WTC11 (cell line): Measurements from ENCODE around the gene KCNIP2. TPM values are rescaled to one million over a fixed set of nuclear protein-coding genes. Genes with fewer than 3 reads are reported as not detected.

Experiments
- ATAC-seq: fragments of 200-7000 bp; cut with Tn5 transposase; 2 replicates; pipeline ENCODE4 v1.10.0; 2021; ENCODE audit warnings: mild to moderate bottlenecking, moderate library complexity
- CTCF ChIA-PET: fragments of 300-600 bp; sonication (Branson Sonifier 250); formaldehyde crosslinking; loops from one replicate; lab custom pipeline; 2021; ENCODE audit warnings: antibody characterized with exemption; lab: Charles Lee
- POLR2A ChIA-PET: fragments of 350-600 bp; sonication (Branson Sonifier 250); formaldehyde crosslinking; loops from one replicate; lab custom pipeline; 2021; ENCODE audit warnings: antibody characterized with exemption; lab: Charles Lee
- DNase-seq: peaks from one replicate; pipeline ENCODE4 v3.0.0; 2021; ENCODE audit warnings: low spot score
- H3K27ac Mint-ChIP-seq: 2 replicates; pipeline ENCODE4 v1.8.0; 2021; ENCODE audit warnings: mixed read lengths
- H3K27me3 Mint-ChIP-seq: 2 replicates; pipeline ENCODE4 v1.8.0; 2021; ENCODE audit warnings: low read depth, mild to moderate bottlenecking, moderate library complexity, mixed read lengths
- H3K36me3 Mint-ChIP-seq: 2 replicates; pipeline ENCODE4 v1.8.0; 2021; ENCODE audit warnings: mixed read lengths
- H3K4me1 Mint-ChIP-seq: 2 replicates; pipeline ENCODE4 v1.8.0; 2022; ENCODE audit warnings: mixed read lengths
- H3K4me3 Mint-ChIP-seq: 2 replicates; pipeline ENCODE4 v1.8.0; 2021; ENCODE audit warnings: mild to moderate bottlenecking, moderate library complexity, mixed read lengths
- H3K9me3 Mint-ChIP-seq: 2 replicates; pipeline ENCODE4 v1.8.0; 2021; ENCODE audit warnings: mixed read lengths
- ESRRA ChIP-seq: sonication (generic); formaldehyde crosslinking; IDR thresholded peaks from 2 replicates; pipeline ENCODE4 v1.8.1; 2022; ENCODE audit warnings: mild to moderate bottlenecking, missing genetic modification reagents, borderline replicate concordance
- GRHL2 ChIP-seq: fragments of 250-450 bp; sonication (Bioruptor Pico); IDR thresholded peaks from 2 replicates; pipeline ENCODE4 v1.8.0; 2022; ENCODE audit warnings: mild to moderate bottlenecking, moderate library complexity; ENCODE audit not compliant: insufficient replicate concordance, severe bottlenecking
- GTF2I ChIP-seq: fragments of 250-450 bp; sonication (Bioruptor Pico); conservative IDR thresholded peaks from 2 replicates; pipeline ENCODE4 v1.4.0; 2021; ENCODE audit warnings: mild to moderate bottlenecking
- JAZF1 ChIP-seq: fragments of 250-450 bp; sonication (Bioruptor Pico); IDR thresholded peaks from 2 replicates; pipeline ENCODE4 v1.9.0; 2021; ENCODE audit warnings: moderate library complexity, mild to moderate bottlenecking, inconsistent platforms
- NFE2L1 ChIP-seq: sonication (generic); formaldehyde crosslinking; IDR thresholded peaks from 2 replicates; pipeline ENCODE4 v1.8.1; 2023; ENCODE audit warnings: missing genetic modification reagents
- OVOL2 ChIP-seq: fragments of 250-450 bp; sonication (Bioruptor Pico); IDR thresholded peaks from 2 replicates; pipeline ENCODE4 v1.9.0; 2021; ENCODE audit warnings: mild to moderate bottlenecking, borderline replicate concordance
- TEAD4 ChIP-seq: sonication (generic); formaldehyde crosslinking; IDR thresholded peaks from 2 replicates; pipeline ENCODE4 v1.8.0; 2022; ENCODE audit warnings: mild to moderate bottlenecking, missing genetic modification reagents
- ZBTB21 ChIP-seq: sonication (generic); formaldehyde crosslinking; IDR thresholded peaks from 2 replicates; pipeline ENCODE4 v1.8.1; 2023; ENCODE audit warnings: mild to moderate bottlenecking, missing genetic modification reagents, borderline replicate concordance
- ZNF416 ChIP-seq: fragments of 250-450 bp; sonication (Bioruptor Pico); IDR thresholded peaks from 2 replicates; pipeline ENCODE4 v1.9.0; 2021; ENCODE audit warnings: mild to moderate bottlenecking, inconsistent platforms
- total RNA-seq: library from RNA; stranded (reverse); gene quantifications from 3 replicates; pipeline ENCODE4 v1.2.3, GENCODE V29; 2021
- TF ChIP-seq, protein P1 (sequence below): fragments of 250-450 bp; sonication (Bioruptor Pico); IDR thresholded peaks from 2 replicates; pipeline ENCODE4 v1.9.0; 2021; ENCODE audit warnings: mild to moderate bottlenecking, borderline replicate concordance
- TF ChIP-seq, protein P2 (sequence below): sonication (generic); formaldehyde crosslinking; IDR thresholded peaks from 2 replicates; pipeline ENCODE4 v1.8.1; 2022; ENCODE audit warnings: mild to moderate bottlenecking, moderate library complexity, missing genetic modification reagents
- TF ChIP-seq, protein P3 (sequence below): sonication (generic); formaldehyde crosslinking; IDR thresholded peaks from 2 replicates; pipeline ENCODE4 v1.8.0; 2023; ENCODE audit warnings: missing genetic modification reagents
- TF ChIP-seq, protein P4 (sequence below): fragments of 250-450 bp; sonication (Bioruptor Pico); IDR thresholded peaks from 2 replicates; pipeline ENCODE4 v1.9.0; 2021; ENCODE audit warnings: moderate library complexity, mild to moderate bottlenecking, inconsistent platforms, borderline replicate concordance
- TF ChIP-seq, protein P5 (sequence below): sonication (generic); formaldehyde crosslinking; IDR thresholded peaks from 2 replicates; pipeline ENCODE4 v1.8.1; 2022; ENCODE audit warnings: low read depth, mild to moderate bottlenecking, moderate library complexity, missing genetic modification reagents, borderline replicate concordance
- TF ChIP-seq, protein P6 (sequence below): fragments of 250-450 bp; sonication (Bioruptor Pico); IDR thresholded peaks from 2 replicates; pipeline ENCODE4 v1.8.0; 2021; ENCODE audit warnings: mild to moderate bottlenecking
- TF ChIP-seq, protein P7 (sequence below): sonication (generic); formaldehyde crosslinking; IDR thresholded peaks from 2 replicates; pipeline ENCODE4 v1.8.1; 2022; ENCODE audit warnings: mild to moderate bottlenecking, missing genetic modification reagents, moderate library complexity, borderline replicate concordance
- TF ChIP-seq, protein P8 (sequence below): fragments of 250-450 bp; sonication (Bioruptor Pico); IDR thresholded peaks from 2 replicates; pipeline ENCODE4 v2.1.2; 2022; ENCODE audit warnings: mild to moderate bottlenecking, moderate library complexity

Gene KCNIP2
- total RNA-seq, 1 experiment from 2014 or later = 5.2 TPM

DNA sequence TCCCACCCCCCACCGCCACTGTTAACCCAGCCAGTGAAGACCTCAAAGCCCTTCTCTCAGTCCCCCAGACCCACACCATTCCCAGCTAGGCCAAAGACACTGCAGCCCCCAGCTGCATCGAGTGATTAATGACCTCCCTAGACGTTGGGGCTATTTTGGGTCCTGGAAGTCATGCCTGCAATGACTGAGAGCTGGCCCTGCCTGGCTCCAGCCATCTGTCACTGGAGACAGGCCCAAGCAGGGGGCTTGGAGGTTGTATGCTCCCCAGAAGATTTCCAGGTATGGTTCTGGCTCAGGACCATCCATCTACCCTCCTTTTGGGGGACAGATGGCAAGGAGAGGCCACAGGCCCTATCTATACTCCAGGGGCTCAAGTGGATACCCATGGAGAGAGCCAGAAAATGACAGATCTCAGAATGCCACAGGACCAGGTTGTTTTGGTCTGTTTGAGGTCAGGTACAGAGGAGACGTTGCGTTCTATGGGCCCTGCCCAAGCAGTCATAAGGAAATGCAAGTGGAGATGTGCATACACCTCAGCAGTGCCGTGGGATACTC lies 5.1 kb downstream of the KCNIP2 start (continued):
- TF ChIP-seq, protein P1, sequence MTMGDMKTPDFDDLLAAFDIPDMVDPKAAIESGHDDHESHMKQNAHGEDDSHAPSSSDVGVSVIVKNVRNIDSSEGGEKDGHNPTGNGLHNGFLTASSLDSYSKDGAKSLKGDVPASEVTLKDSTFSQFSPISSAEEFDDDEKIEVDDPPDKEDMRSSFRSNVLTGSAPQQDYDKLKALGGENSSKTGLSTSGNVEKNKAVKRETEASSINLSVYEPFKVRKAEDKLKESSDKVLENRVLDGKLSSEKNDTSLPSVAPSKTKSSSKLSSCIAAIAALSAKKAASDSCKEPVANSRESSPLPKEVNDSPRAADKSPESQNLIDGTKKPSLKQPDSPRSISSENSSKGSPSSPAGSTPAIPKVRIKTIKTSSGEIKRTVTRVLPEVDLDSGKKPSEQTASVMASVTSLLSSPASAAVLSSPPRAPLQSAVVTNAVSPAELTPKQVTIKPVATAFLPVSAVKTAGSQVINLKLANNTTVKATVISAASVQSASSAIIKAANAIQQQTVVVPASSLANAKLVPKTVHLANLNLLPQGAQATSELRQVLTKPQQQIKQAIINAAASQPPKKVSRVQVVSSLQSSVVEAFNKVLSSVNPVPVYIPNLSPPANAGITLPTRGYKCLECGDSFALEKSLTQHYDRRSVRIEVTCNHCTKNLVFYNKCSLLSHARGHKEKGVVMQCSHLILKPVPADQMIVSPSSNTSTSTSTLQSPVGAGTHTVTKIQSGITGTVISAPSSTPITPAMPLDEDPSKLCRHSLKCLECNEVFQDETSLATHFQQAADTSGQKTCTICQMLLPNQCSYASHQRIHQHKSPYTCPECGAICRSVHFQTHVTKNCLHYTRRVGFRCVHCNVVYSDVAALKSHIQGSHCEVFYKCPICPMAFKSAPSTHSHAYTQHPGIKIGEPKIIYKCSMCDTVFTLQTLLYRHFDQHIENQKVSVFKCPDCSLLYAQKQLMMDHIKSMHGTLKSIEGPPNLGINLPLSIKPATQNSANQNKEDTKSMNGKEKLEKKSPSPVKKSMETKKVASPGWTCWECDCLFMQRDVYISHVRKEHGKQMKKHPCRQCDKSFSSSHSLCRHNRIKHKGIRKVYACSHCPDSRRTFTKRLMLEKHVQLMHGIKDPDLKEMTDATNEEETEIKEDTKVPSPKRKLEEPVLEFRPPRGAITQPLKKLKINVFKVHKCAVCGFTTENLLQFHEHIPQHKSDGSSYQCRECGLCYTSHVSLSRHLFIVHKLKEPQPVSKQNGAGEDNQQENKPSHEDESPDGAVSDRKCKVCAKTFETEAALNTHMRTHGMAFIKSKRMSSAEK (CRISPR knock-in tag) = no peak
- TF ChIP-seq ESRRA (no peak), GRHL2 (no peak)
- TF ChIP-seq, protein P2, sequence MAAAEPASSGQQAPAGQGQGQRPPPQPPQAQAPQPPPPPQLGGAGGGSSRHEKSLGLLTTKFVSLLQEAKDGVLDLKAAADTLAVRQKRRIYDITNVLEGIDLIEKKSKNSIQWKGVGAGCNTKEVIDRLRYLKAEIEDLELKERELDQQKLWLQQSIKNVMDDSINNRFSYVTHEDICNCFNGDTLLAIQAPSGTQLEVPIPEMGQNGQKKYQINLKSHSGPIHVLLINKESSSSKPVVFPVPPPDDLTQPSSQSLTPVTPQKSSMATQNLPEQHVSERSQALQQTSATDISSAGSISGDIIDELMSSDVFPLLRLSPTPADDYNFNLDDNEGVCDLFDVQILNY (CRISPR knock-in tag) = no peak
- TF ChIP-seq, all 79 proteins: peak for 0

DNA sequence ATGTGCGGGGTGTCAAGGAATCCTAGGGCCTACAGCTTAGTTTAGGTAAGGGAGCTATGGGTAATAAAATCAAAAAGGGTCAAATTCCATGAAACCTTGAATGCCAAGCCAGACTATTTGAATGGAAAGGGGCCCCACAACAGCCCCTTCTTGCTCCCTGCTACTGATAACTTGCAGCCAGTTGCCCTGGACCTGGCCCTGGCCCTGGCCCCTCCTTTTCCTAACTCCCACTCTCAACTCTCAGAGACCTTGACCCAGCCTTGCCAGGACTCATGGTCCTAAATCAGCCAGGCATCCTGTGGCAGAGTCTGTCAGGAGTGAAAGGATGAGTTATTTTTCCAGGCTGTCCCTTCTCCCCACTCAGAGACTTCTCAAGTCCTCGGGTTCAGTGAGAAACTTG lies 5.9 kb downstream of the KCNIP2 start:
- Mint-ChIP-seq H3K27me3 (peaks cover 17% of the 10 kb centered on the region), H3K36me3 (no peaks in the 10 kb centered on the region), H3K4me3 (no peak overlapping the region), H3K27ac (no peak overlapping the region), H3K4me1 (peaks cover 37% of the 10 kb centered on the region), H3K9me3 (no peaks in the 10 kb centered on the region)
- DNase-seq = no peak
- POLR2A ChIA-PET = no interaction called here
- no peak for ATAC-seq
- CTCF ChIA-PET = interaction anchor here (1.0 to 5.5 kb wide), 4 partner anchors 171 to 237 kb away, joined by 3 to 304 read pairs (median 85); partner anchors contain the start of gene HPS6
- TF ChIP-seq GRHL2 (no peak), TEAD4 (CRISPR knock-in tag) (no peak), JAZF1 (CRISPR knock-in tag) (no peak), GTF2I (CRISPR knock-in tag) (no peak)
- TF ChIP-seq, protein P3, sequence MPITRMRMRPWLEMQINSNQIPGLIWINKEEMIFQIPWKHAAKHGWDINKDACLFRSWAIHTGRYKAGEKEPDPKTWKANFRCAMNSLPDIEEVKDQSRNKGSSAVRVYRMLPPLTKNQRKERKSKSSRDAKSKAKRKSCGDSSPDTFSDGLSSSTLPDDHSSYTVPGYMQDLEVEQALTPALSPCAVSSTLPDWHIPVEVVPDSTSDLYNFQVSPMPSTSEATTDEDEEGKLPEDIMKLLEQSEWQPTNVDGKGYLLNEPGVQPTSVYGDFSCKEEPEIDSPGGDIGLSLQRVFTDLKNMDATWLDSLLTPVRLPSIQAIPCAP = no peak
- TF ChIP-seq, protein P2 (CRISPR knock-in tag) = no peak

DNA sequence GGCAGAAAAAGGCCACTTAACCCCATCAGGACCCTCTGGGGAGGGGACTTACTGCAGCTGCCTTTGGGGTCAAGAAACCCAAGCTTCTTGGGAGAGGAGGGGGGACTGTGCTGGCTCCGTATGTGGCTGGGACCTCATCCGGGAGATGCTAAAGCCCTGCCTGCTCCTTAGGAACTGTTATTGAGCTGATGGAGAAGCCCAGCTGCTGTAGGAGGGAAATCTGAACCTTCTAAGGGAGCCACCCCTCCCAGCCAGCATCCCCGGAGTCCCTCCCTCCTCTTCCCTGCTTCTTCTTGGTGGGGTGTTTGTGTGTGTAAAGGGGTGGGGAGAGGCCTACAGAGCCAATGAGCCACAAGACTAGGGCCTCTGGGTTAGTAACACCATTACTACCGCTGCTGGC lies 8.2 kb downstream of the KCNIP2 start:
- peaks cover 28% of the 10 kb centered on the region for H3K4me1 Mint-ChIP-seq
- POLR2A ChIA-PET = interaction anchor here (0.6 to 1.5 kb wide), 2 partner anchors 17 to 188 kb away, joined by 4 to 5 read pairs; partner anchors contain the start of gene OGA
- H3K27me3 Mint-ChIP-seq = no peaks in the 10 kb centered on the region; the same call in none of the 2 replicates
- no peaks in the 10 kb centered on the region for H3K36me3 Mint-ChIP-seq
- H3K4me3 Mint-ChIP-seq = no peak overlapping the region
- peak overlapping the region; percentile 63 for H3K27ac Mint-ChIP-seq
- ATAC-seq (no peak), DNase-seq (no peak)
- CTCF ChIA-PET = interaction anchor here (0.6 to 3.0 kb wide), 19 partner anchors 8 to 272 kb away, joined by 3 to 36 read pairs (median 4); partner anchors contain the start of genes DPCD, KCNIP2, OGA and POLL
- no peaks in the 10 kb centered on the region for H3K9me3 Mint-ChIP-seq
- TF ChIP-seq, protein P4, sequence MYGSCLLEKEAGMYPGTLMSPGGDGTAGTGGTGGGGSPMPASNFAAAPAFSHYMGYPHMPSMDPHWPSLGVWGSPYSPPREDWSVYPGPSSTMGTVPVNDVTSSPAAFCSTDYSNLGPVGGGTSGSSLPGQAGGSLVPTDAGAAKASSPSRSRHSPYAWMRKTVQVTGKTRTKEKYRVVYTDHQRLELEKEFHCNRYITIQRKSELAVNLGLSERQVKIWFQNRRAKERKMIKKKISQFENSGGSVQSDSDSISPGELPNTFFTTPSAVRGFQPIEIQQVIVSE = no peak
- no peak for TF ChIP-seq OVOL2 (CRISPR knock-in tag)
- TF ChIP-seq, protein P5, sequence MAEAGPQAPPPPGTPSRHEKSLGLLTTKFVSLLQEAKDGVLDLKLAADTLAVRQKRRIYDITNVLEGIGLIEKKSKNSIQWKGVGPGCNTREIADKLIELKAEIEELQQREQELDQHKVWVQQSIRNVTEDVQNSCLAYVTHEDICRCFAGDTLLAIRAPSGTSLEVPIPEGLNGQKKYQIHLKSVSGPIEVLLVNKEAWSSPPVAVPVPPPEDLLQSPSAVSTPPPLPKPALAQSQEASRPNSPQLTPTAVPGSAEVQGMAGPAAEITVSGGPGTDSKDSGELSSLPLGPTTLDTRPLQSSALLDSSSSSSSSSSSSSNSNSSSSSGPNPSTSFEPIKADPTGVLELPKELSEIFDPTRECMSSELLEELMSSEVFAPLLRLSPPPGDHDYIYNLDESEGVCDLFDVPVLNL (CRISPR knock-in tag) = no peak
- no peak for TF ChIP-seq GRHL2
- no peak for TF ChIP-seq ZBTB21 (CRISPR knock-in tag)
- TF ChIP-seq, protein P6, sequence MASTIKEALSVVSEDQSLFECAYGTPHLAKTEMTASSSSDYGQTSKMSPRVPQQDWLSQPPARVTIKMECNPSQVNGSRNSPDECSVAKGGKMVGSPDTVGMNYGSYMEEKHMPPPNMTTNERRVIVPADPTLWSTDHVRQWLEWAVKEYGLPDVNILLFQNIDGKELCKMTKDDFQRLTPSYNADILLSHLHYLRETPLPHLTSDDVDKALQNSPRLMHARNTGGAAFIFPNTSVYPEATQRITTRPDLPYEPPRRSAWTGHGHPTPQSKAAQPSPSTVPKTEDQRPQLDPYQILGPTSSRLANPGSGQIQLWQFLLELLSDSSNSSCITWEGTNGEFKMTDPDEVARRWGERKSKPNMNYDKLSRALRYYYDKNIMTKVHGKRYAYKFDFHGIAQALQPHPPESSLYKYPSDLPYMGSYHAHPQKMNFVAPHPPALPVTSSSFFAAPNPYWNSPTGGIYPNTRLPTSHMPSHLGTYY (CRISPR knock-in tag) = no peak
- no peak for TF ChIP-seq TEAD4 (CRISPR knock-in tag)
- TF ChIP-seq, protein P7, sequence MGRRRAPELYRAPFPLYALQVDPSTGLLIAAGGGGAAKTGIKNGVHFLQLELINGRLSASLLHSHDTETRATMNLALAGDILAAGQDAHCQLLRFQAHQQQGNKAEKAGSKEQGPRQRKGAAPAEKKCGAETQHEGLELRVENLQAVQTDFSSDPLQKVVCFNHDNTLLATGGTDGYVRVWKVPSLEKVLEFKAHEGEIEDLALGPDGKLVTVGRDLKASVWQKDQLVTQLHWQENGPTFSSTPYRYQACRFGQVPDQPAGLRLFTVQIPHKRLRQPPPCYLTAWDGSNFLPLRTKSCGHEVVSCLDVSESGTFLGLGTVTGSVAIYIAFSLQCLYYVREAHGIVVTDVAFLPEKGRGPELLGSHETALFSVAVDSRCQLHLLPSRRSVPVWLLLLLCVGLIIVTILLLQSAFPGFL = no peak
- no peak for TF ChIP-seq ZNF416 (CRISPR knock-in tag)
- TF ChIP-seq, protein P8, sequence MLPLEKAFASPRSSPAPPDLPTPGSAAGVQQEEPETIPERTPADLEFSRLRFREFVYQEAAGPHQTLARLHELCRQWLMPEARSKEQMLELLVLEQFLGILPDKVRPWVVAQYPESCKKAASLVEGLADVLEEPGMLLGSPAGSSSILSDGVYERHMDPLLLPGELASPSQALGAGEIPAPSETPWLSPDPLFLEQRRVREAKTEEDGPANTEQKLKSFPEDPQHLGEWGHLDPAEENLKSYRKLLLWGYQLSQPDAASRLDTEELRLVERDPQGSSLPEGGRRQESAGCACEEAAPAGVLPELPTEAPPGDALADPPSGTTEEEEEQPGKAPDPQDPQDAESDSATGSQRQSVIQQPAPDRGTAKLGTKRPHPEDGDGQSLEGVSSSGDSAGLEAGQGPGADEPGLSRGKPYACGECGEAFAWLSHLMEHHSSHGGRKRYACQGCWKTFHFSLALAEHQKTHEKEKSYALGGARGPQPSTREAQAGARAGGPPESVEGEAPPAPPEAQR (CRISPR knock-in tag) = no peak
- TF ChIP-seq NFE2L1 = no peak
